ENCODE measurements around the gene EFHC2.

EFHC2 gene

GRCh38 chrX:44343412-44344141, at the start of gene EFHC2:
Gene EFHC2 (minus strand): TSS chrX:44343672. CDS start chrX:44343588, 84 bp downstream.
- DNase-seq: peak; percentile 53

- DNase-seq: no peak
These were observed 49.3 kb upstream of the EFHC2 start for GRCh38 chrX:44392767-44393166.

GRCh38 chrX:44384688-44385338, 41.3 kb upstream of the EFHC2 start:
- DNase-seq: no peak

- no peak for DNase-seq
These were observed 39.4 kb upstream of the EFHC2 start for GRCh38 chrX:44382871-44383270.

- DNase-seq: no peak
These were observed 9.3 kb upstream of the EFHC2 start for GRCh38 chrX:44352758-44353157.

GRCh38 chrX:44349561-44349960, 6.1 kb upstream of the EFHC2 start:
- no peak for DNase-seq

- DNase-seq: no peak
These were observed 1.2 kb upstream of the EFHC2 start for GRCh38 chrX:44344687-44345086.

GRCh38 chrX:44344194-44344593, 722 bp upstream of the EFHC2 start:
- DNase-seq: peak; percentile 50

- DNase-seq: no peak
These were observed 606 bp downstream of the EFHC2 start for GRCh38 chrX:44342866-44343265.

GRCh38 chrX:44338361-44338760, 5.1 kb downstream of the EFHC2 start:
- DNase-seq: no peak

- DNase-seq: no peak
These were observed 11.0 kb downstream of the EFHC2 start for GRCh38 chrX:44332437-44332836.

- no peak for DNase-seq
These were observed 13.2 kb downstream of the EFHC2 start for GRCh38 chrX:44330227-44330626.

GRCh38 chrX:44319550-44319949, 23.9 kb downstream of the EFHC2 start:
- no peak for DNase-seq

GRCh38 chrX:44317181-44317580, 26.3 kb downstream of the EFHC2 start:
- DNase-seq: no peak

- DNase-seq: no peak
These were observed 28.7 kb downstream of the EFHC2 start for GRCh38 chrX:44314808-44315207.

GRCh38 chrX:44314259-44314734, 29.2 kb downstream of the EFHC2 start:
- DNase-seq: no peak

GRCh38 chrX:44312421-44312820, 31.1 kb downstream of the EFHC2 start:
- no peak for DNase-seq

GRCh38 chrX:44310227-44310626, 33.2 kb downstream of the EFHC2 start:
- no peak for DNase-seq

- DNase-seq: no peak
These were observed 34.6 kb downstream of the EFHC2 start for GRCh38 chrX:44308869-44309268.

- DNase-seq: no peak
These were observed 37.1 kb downstream of the EFHC2 start for GRCh38 chrX:44306356-44306755.

- DNase-seq: no peak
These were observed 37.6 kb downstream of the EFHC2 start for GRCh38 chrX:44305921-44306320.

GRCh38 chrX:44303119-44303518, 40.4 kb downstream of the EFHC2 start:
- no peak for DNase-seq

GRCh38 chrX:44299177-44299576, 44.3 kb downstream of the EFHC2 start:
- no peak for DNase-seq

GRCh38 chrX:44291468-44292092, 51.9 kb downstream of the EFHC2 start:
- DNase-seq: no peak
